Measurements from ENCODE around the gene ATP13A5.

The ATP13A5 gene

DNA sequence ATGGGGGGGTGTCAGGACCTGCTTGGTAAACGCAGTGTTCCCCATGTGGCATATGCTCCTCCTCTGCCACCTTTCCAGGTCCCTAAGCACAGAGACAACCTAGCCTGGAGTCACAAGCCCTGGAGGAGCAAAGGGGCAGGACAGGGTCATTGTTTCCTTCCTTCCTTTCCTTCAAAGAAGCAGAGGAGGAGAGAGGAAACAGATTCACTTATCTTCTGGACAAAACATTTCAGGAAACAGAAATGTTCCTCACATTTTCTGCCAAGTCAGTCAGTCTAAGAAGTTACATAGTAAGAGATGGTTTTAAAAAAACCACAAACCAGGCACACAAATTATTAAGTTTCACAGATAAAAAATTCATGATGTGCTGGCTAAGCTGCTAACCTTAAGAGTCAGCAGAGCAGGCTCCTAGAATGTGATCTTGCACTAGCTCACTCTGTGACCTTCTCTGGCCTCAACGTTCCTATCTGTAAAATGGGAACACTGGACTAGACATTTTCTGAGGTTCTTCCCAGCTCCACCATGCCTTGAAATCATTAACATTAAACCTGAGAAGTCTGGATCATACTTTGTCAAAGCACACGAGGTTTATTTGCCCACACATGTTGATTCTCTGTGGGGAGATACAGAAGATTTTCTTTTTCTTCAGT lies 47.9 kb downstream of the ATP13A5 start:
- Histone ChIP-seq H3K4me3 (ENCODE audit: low read length) (no peak overlapping the region), H3K27me3 (ENCODE audit: control insufficient read depth, low read length) (no peaks in the 10 kb centered on the region), H3K9me2 (replicated peaks; ENCODE audit: control insufficient read depth, low read length) (no peaks in the 10 kb centered on the region), H3K4me1 (ENCODE audit: control insufficient read depth, low read length) (no peaks in the 10 kb centered on the region), H3K4me2 (ENCODE audit: low read length) (no peak overlapping the region), H3K27ac (ENCODE audit: low read depth, low read length) (no peak overlapping the region), H3K36me3 (ENCODE audit: control insufficient read depth, low read length) (no peaks in the 10 kb centered on the region), H3K79me2 (ENCODE audit: control insufficient read depth, low read length) (no peaks in the 10 kb centered on the region), H3F3A (ENCODE audit: control insufficient read depth, insufficient read depth) (no peaks in the 10 kb centered on the region), H3K9me3 (ENCODE audit: control insufficient read depth, insufficient read depth, low read length) (no peaks in the 10 kb centered on the region), H4K20me1 (ENCODE audit: control insufficient read depth, insufficient read depth, low read depth, low read length) (no peaks in the 10 kb centered on the region)
- no peak for TF ChIP-seq EZH2phosphoT487 (IDR thresholded peaks at IDR 0.05; ENCODE audit: borderline replicate concordance, low read length)
- TF ChIP-seq, protein P1, sequence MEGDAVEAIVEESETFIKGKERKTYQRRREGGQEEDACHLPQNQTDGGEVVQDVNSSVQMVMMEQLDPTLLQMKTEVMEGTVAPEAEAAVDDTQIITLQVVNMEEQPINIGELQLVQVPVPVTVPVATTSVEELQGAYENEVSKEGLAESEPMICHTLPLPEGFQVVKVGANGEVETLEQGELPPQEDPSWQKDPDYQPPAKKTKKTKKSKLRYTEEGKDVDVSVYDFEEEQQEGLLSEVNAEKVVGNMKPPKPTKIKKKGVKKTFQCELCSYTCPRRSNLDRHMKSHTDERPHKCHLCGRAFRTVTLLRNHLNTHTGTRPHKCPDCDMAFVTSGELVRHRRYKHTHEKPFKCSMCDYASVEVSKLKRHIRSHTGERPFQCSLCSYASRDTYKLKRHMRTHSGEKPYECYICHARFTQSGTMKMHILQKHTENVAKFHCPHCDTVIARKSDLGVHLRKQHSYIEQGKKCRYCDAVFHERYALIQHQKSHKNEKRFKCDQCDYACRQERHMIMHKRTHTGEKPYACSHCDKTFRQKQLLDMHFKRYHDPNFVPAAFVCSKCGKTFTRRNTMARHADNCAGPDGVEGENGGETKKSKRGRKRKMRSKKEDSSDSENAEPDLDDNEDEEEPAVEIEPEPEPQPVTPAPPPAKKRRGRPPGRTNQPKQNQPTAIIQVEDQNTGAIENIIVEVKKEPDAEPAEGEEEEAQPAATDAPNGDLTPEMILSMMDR (IDR thresholded peaks at IDR 0.05; ENCODE audit: low read depth, low read length, poor library complexity, severe bottlenecking), result no peak

DNA sequence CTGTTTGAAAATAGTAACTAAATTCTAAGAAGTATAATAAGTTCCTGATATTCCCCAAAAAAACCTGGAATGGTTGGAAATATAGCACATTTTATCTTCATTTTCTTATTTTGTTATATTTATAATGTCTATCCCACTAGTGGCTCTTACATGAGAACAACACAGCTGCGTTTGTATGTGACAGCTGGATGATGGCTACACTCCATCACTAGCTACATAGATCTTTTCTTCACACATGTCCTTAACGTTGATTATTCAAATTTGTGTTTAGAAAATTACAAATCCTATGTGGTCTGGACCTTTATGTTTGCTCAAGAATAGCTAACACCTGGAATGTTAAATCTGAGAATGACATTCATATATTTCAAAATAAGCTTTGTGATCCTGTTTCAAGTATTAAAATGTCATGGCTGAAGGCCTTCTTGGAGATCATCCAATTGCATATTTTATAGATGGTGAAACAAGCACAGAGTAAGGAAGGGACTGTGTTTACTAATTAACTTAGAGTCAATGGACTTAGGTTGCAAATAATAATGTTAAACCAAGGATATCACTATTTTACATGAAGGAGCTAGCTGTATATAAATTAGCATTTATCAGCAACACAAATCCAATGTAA lies 60.8 kb downstream of the ATP13A5 start:
- TF ChIP-seq EZH2phosphoT487 (IDR thresholded peaks at IDR 0.05; ENCODE audit: borderline replicate concordance, low read length), result no peak
- TF ChIP-seq, protein P1 (IDR thresholded peaks at IDR 0.05; ENCODE audit: low read depth, low read length, poor library complexity, severe bottlenecking), result no peak
- Histone ChIP-seq H3K9me3 (ENCODE audit: control insufficient read depth, insufficient read depth, low read length) (no peaks in the 10 kb centered on the region), H3K4me2 (ENCODE audit: low read length) (no peak overlapping the region), H3K27ac (ENCODE audit: low read depth, low read length) (no peak overlapping the region), H3K27me3 (ENCODE audit: control insufficient read depth, low read length) (no peaks in the 10 kb centered on the region), H3K36me3 (ENCODE audit: control insufficient read depth, low read length) (no peaks in the 10 kb centered on the region), H3F3A (ENCODE audit: control insufficient read depth, insufficient read depth) (no peaks in the 10 kb centered on the region), H3K79me2 (ENCODE audit: control insufficient read depth, low read length) (no peaks in the 10 kb centered on the region), H3K4me3 (ENCODE audit: low read length) (no peak overlapping the region), H3K9me2 (replicated peaks; ENCODE audit: control insufficient read depth, low read length) (no peaks in the 10 kb centered on the region), H3K4me1 (ENCODE audit: control insufficient read depth, low read length) (no peaks in the 10 kb centered on the region), H4K20me1 (ENCODE audit: control insufficient read depth, insufficient read depth, low read depth, low read length) (no peaks in the 10 kb centered on the region)

DNA sequence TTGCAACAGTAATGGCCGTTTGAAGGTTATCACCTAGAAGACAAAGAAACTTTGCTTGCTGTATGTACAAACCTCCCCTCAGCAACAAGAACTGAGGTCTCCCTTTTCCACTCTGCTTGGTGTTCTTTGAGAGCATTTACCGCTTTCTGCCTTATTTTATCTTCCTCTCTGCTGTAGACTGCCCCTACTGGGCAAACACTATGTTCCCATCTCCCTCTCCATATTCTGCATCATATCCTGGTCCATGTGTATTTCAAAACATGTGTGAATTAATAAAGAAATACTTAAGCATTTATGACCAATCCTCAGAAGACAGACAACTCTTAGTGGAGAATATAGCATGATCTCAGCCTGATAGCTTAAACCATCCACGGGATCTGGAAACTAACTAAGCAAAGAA lies 64.4 kb downstream of the ATP13A5 start:
- Histone ChIP-seq H3K27ac (ENCODE audit: low read depth, low read length) (no peak overlapping the region), H3K4me1 (ENCODE audit: control insufficient read depth, low read length) (no peaks in the 10 kb centered on the region), H3K9me3 (ENCODE audit: control insufficient read depth, insufficient read depth, low read length) (no peaks in the 10 kb centered on the region), H4K20me1 (ENCODE audit: control insufficient read depth, insufficient read depth, low read depth, low read length) (no peaks in the 10 kb centered on the region), H3K27me3 (ENCODE audit: control insufficient read depth, low read length) (no peaks in the 10 kb centered on the region), H3K9me2 (replicated peaks; ENCODE audit: control insufficient read depth, low read length) (no peaks in the 10 kb centered on the region), H3K4me3 (ENCODE audit: low read length) (no peak overlapping the region), H3F3A (ENCODE audit: control insufficient read depth, insufficient read depth) (no peaks in the 10 kb centered on the region), H3K79me2 (ENCODE audit: control insufficient read depth, low read length) (no peaks in the 10 kb centered on the region), H3K36me3 (ENCODE audit: control insufficient read depth, low read length) (no peaks in the 10 kb centered on the region), H3K4me2 (ENCODE audit: low read length) (no peak overlapping the region)
- TF ChIP-seq, protein P1 (IDR thresholded peaks at IDR 0.05; ENCODE audit: low read depth, low read length, poor library complexity, severe bottlenecking), result peak; percentile 13
- TF ChIP-seq EZH2phosphoT487 (IDR thresholded peaks at IDR 0.05; ENCODE audit: borderline replicate concordance, low read length), result no peak

Data from DOHH2 (cell line).